Measurements from ENCODE around the gene ATXN7L1. TPM values are rescaled to one million over a fixed set of nuclear protein-coding genes. Genes with fewer than 3 reads are reported as not detected.

Gene ATXN7L1
- total and polyA plus RNA-seq, 7 donors, result 1.2 to 6.0 (median 3.0) TPM

DNA sequence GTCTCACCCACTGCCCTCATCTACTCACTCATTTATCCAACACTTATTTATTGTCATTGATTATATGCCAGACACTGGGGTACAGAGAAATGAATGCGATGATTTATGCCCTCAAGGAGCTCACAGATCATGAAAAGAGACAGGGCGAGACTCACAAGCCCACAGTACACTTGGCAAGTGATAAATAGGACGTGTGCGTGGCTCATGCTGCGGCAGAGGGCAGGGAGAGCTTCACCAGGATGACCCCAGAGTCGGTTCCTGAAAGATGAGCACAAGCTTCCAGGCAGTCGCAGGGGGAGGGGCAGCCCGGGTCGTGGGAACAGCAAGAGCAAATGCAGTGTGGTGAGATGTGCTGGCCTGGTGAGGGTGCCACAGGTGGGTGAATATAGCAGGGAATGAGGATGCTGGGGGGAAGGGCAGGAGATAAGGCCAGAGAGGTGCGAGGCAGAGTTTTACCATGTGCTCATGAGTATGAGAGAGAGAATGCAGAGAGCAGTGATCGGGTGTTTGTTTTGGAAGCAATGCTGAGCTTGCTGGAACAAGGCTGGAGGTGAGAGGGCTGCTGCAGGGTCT, 70.9 kb downstream of the ATXN7L1 start:
- 58 to 72% (median 62%) methylated on average over 11 of the region's 11 CpGs for WGBS, 3 donors
- TF ChIP-seq, protein P1, sequence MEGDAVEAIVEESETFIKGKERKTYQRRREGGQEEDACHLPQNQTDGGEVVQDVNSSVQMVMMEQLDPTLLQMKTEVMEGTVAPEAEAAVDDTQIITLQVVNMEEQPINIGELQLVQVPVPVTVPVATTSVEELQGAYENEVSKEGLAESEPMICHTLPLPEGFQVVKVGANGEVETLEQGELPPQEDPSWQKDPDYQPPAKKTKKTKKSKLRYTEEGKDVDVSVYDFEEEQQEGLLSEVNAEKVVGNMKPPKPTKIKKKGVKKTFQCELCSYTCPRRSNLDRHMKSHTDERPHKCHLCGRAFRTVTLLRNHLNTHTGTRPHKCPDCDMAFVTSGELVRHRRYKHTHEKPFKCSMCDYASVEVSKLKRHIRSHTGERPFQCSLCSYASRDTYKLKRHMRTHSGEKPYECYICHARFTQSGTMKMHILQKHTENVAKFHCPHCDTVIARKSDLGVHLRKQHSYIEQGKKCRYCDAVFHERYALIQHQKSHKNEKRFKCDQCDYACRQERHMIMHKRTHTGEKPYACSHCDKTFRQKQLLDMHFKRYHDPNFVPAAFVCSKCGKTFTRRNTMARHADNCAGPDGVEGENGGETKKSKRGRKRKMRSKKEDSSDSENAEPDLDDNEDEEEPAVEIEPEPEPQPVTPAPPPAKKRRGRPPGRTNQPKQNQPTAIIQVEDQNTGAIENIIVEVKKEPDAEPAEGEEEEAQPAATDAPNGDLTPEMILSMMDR (IDR thresholded peaks at IDR 0.05), result no peak
- intact Hi-C loops (cut with DNase I), result no loop called here
- Histone ChIP-seq H3K4me1 (no peaks in the 10 kb centered on the region), H3K9me3 (no peaks in the 10 kb centered on the region), H3K27ac (no peak overlapping the region), H3K4me3 (no peak overlapping the region), H3K36me3 (ENCODE audit: insufficient read depth in 1 of 2, low read depth in 1 of 2) (no peaks in the 10 kb centered on the region), H3K27me3 (ENCODE audit: insufficient read depth in 3 of 3, low read length in 2 of 3) (no peaks in the 10 kb centered on the region)
- DNase-seq (no peak), ATAC-seq (peak in 2 of 4 donors; percentile 36 to 37)

DNA sequence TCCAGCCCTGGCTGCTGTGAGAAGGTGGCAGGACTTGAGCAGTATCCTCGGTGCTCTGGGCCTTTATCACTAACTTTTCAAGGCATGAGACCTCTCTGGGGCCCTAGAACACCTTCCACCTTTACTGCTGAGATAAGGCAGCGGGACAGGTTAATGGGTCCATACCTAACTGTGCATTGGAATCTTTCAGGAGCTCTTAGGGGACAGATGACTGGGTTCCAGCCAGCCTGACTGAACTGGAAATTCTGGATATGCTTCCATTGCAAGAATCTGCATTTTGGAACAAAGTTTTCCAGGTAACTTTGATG, 73.0 kb downstream of the ATXN7L1 start:
- Histone ChIP-seq H3K9me3 (no peaks in the 10 kb centered on the region), H3K27me3 (ENCODE audit: insufficient read depth in 3 of 3, low read length in 2 of 3) (no peaks in the 10 kb centered on the region), H3K4me1 (no peaks in the 10 kb centered on the region), H3K36me3 (ENCODE audit: insufficient read depth in 1 of 2, low read depth in 1 of 2) (no peaks in the 10 kb centered on the region), H3K4me3 (no peak overlapping the region), H3K27ac (no peak overlapping the region)
- ATAC-seq, result no peak
- intact Hi-C loops (cut with DNase I), result no loop called here
- WGBS, 3 donors, result 95 to 98% (median 97%) methylated on average over 2 of the region's 2 CpGs
- TF ChIP-seq, protein P1 (IDR thresholded peaks at IDR 0.05), result no peak
- DNase-seq, result no peak

DNA sequence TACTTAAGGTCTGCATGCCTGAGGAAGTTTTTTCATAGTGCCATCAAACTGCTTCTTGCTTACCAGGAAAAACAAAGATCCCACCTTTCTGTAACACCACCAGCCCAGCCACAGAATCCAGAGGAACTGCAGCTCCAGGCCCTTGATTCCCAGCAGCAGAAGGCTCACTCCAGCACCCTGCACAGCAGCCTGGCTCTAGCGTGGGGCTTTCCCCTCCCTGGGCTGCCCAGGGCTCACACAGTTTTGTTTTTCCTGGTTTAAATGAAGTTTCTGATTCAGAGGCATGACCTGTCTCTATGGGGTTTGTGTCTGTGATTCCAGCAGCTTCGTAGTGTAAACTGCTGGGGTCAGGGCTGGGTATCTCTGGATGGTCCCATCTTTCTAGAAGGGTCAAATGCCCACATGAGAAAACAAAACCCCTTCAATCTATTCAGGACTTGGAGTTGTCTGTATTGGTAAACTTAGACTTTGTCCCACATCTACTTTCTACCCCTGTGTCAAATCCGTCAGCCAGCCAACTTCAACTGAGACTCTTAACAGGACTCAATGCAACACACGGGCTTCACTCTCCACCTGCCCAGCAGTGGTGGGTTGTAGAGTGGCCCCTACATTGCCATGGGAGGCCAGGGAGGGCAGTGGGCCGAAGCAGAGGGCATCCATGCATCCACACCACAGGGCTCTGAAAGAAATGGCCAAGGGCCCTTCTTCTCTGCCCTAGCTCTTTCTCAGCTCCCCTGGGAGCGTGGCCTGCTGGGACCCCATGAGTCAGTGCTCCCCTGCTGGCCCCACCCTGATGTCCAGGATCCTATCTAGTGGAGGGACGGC, 73.6 kb downstream of the ATXN7L1 start:
- TF ChIP-seq, protein P1 (IDR thresholded peaks at IDR 0.05), result no peak
- 93 to 96% (median 95%) methylated on average over 7 of the region's 7 CpGs for WGBS, 3 donors
- no peak for ATAC-seq
- no peak for DNase-seq
- H3K4me3 ChIP-seq, result no peak overlapping the region
- H3K36me3 ChIP-seq (ENCODE audit: insufficient read depth in 1 of 2, low read depth in 1 of 2), result no peaks in the 10 kb centered on the region
- intact Hi-C loops (cut with DNase I), result no loop called here
- H3K4me1 ChIP-seq, result no peaks in the 10 kb centered on the region
- H3K27ac ChIP-seq, result no peak overlapping the region
- H3K9me3 ChIP-seq, result no peaks in the 10 kb centered on the region
- no peaks in the 10 kb centered on the region for H3K27me3 ChIP-seq (ENCODE audit: insufficient read depth in 3 of 3, low read length in 2 of 3)

DNA sequence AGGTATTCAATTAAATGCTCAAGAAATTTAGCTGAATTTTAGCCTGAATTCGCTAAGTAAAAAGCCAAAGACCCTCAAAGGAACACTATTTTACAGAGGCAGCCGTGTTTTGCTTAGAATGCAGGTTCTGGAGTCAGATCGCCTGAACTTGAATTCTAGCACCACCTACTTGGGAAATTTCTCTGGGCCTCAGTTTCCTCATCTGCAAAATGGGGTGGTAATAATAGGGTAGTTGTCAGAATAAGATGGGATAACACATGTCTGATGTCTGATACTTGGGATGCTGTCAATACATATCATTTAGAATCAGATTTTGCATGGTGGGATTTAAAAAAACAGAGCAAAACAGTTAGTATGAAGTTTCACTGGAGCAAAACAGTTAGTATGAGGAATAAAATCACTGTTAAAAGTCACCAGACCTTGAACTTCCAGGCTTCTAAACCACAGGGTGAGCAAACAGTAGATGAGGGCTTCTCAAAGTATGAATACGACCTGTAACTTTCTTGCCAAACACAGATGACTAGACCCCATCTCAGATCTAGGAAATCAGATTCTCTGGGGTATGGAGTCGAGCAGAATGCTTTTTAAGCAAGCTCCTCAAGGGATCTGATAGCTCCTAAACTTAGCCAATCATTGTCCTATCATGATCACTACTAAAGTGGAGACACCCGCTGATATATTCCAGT, 75.4 kb downstream of the ATXN7L1 start:
- Histone ChIP-seq H3K9me3 (no peaks in the 10 kb centered on the region), H3K4me3 (no peak overlapping the region), H3K36me3 (ENCODE audit: insufficient read depth in 1 of 2, low read depth in 1 of 2) (no peaks in the 10 kb centered on the region), H3K27ac (no peak overlapping the region), H3K27me3 (ENCODE audit: insufficient read depth in 3 of 3, low read length in 2 of 3) (no peaks in the 10 kb centered on the region), H3K4me1 (no peaks in the 10 kb centered on the region)
- DNase-seq (no peak), ATAC-seq (no peak)
- TF ChIP-seq, protein P1 (IDR thresholded peaks at IDR 0.05), result no peak
- intact Hi-C loops (cut with DNase I), result no loop called here
- 87 to 89% (median 89%) methylated on average over 6 of the region's 6 CpGs for WGBS, 3 donors

All from psoas muscle (tissue), 8 donors.